ENCODE data around the gene MCMBP.

MCMBP gene, protein sequence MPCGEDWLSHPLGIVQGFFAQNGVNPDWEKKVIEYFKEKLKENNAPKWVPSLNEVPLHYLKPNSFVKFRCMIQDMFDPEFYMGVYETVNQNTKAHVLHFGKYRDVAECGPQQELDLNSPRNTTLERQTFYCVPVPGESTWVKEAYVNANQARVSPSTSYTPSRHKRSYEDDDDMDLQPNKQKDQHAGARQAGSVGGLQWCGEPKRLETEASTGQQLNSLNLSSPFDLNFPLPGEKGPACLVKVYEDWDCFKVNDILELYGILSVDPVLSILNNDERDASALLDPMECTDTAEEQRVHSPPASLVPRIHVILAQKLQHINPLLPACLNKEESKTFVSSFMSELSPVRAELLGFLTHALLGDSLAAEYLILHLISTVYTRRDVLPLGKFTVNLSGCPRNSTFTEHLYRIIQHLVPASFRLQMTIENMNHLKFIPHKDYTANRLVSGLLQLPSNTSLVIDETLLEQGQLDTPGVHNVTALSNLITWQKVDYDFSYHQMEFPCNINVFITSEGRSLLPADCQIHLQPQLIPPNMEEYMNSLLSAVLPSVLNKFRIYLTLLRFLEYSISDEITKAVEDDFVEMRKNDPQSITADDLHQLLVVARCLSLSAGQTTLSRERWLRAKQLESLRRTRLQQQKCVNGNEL

DNA sequence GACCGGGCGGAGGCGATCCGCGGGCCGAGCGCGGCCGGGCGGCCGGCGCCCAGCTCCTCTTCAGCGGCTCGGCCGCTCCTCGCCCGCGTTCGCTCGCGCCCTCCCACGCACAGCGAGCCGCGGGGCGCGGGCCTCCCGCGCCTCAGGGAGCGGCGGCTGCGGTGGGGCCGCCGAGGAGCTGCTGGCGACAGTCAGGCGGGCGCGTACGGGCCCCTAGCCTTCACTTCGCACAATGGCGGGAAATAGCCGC is at the start of gene MCMBP:
TSS of gene MCMBP (minus strand) at position 234 of the 250 bp plus-strand sequence. CDS start 259 bp downstream, outside the sequence.
- H3K36me3 ChIP-seq, result no peaks in the 10 kb centered on the region
- H3K27ac ChIP-seq, result peak within 1 kb of the TSS; percentile 83 to 85
- TF ChIP-seq, protein P1, sequence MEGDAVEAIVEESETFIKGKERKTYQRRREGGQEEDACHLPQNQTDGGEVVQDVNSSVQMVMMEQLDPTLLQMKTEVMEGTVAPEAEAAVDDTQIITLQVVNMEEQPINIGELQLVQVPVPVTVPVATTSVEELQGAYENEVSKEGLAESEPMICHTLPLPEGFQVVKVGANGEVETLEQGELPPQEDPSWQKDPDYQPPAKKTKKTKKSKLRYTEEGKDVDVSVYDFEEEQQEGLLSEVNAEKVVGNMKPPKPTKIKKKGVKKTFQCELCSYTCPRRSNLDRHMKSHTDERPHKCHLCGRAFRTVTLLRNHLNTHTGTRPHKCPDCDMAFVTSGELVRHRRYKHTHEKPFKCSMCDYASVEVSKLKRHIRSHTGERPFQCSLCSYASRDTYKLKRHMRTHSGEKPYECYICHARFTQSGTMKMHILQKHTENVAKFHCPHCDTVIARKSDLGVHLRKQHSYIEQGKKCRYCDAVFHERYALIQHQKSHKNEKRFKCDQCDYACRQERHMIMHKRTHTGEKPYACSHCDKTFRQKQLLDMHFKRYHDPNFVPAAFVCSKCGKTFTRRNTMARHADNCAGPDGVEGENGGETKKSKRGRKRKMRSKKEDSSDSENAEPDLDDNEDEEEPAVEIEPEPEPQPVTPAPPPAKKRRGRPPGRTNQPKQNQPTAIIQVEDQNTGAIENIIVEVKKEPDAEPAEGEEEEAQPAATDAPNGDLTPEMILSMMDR (IDR thresholded peaks at IDR 0.05), result no peak
- peaks cover 0 to 35% (median 27%) of the 10 kb centered on the region in 4 donors for H3K4me1 ChIP-seq
- no peaks in the 10 kb centered on the region for H3K9me3 ChIP-seq
- intact Hi-C loops (cut with DNase I; ENCODE audit: low total_unique reads), result no loop called here
- peak within 1 kb of the TSS; percentile 85 to 92 for H3K4me3 ChIP-seq
- DNase-seq, result no peak
- H3K27me3 ChIP-seq, result no peaks in the 10 kb centered on the region

DNA sequence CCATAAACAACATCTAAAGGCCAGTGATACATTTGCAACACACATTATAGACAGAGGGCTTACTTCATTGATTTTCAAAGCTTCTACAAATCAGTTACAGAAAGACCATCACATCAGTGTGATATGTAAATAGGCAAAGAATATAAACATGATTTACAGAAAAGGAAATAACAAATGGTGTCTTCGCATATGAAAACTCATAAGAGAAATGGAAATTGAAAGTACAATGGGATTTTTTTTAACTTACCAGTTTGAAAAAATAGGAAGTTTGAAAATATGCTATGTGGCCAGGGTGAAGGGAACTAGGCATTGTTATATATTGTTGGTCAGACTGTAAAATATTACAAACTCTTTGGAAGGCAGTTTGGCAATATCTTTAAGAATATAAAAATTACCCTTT is 47.2 kb upstream of the MCMBP start:
- no peak for DNase-seq
- Histone ChIP-seq H3K36me3 (peaks cover 78 to 100% (median 95%) of the 10 kb centered on the region in 3 donors), H3K27ac (no peak overlapping the region), H3K9me3 (no peaks in the 10 kb centered on the region), H3K27me3 (no peaks in the 10 kb centered on the region), H3K4me1 (no peaks in the 10 kb centered on the region), H3K4me3 (no peak overlapping the region)
- intact Hi-C loops (cut with DNase I; ENCODE audit: low total_unique reads), result no loop called here
- TF ChIP-seq, protein P1 (IDR thresholded peaks at IDR 0.05), result no peak

DNA sequence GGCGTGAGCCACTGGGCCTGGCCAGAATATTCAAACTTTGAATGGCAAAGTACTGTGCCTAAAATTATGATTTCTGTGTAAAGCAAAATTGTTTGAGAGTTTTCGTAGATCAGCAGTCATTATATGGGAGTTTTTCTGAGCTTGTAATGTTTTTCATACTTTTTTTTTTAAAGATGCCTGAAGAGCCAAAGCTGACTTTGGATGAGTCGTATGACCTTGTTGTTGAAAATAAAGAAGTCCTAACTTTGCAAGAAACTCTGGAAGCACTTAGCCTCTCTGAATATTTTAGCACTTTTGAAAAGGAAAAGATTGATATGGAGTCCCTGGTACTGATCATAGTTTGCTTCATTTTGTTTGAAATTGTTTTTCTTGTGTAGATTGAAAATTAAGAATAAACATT is 46.6 kb upstream of the MCMBP start:
- TF ChIP-seq, protein P1 (IDR thresholded peaks at IDR 0.05), result no peak
- Histone ChIP-seq H3K9me3 (no peaks in the 10 kb centered on the region), H3K36me3 (peaks cover 79 to 100% (median 92%) of the 10 kb centered on the region in 3 donors), H3K4me3 (no peak overlapping the region), H3K27ac (no peak overlapping the region), H3K4me1 (no peaks in the 10 kb centered on the region), H3K27me3 (no peaks in the 10 kb centered on the region)
- DNase-seq, result no peak
- intact Hi-C loops (cut with DNase I; ENCODE audit: low total_unique reads), result no loop called here

DNA sequence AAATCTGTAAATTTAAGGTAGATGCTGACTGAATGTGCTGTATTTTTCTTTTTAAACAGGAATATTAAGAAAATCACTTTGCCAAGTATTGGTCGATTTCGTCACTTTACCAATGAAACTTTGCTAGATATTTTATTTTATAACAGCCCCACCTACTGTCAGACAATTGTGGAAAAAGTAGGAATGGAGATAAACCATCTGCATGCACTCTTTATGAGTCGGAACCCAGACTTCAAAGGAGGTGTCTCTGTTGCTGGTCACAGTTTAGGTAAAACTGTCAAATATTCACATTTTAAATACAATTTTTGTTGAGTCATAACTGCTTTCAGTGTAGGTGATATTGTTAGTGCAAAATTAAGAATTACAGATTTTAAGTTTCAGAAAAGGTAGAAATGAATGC is 45.1 kb upstream of the MCMBP start:
- no peak for DNase-seq
- Histone ChIP-seq H3K27ac (no peak overlapping the region), H3K4me3 (no peak overlapping the region), H3K4me1 (no peaks in the 10 kb centered on the region), H3K27me3 (no peaks in the 10 kb centered on the region), H3K36me3 (peaks cover 94 to 100% (median 94%) of the 10 kb centered on the region in 3 donors), H3K9me3 (no peaks in the 10 kb centered on the region)
- TF ChIP-seq, protein P1 (IDR thresholded peaks at IDR 0.05), result no peak
- intact Hi-C loops (cut with DNase I; ENCODE audit: low total_unique reads), result no loop called here

DNA sequence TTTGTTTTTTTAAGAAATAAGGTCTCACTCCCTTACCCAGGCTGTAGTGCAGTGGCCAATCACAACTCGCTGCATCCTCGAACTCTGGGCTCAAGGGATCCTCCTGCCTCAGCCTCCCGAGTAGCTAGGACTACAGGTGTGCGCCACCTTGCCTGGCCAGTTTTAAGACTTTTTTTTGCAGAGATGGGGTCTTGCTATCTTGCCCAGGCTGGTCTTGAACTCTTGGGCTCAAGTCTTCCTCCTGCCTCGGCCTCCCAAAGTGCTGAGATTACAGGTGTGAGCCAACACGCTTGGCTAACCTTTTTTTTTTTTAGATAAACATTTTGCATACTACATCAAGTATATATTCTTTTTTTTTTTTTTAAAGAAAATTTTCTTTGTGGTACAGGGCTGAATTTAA is 38.0 kb upstream of the MCMBP start:
- intact Hi-C loops (cut with DNase I; ENCODE audit: low total_unique reads), result no loop called here
- H3K36me3 ChIP-seq, result peaks cover 62 to 96% (median 63%) of the 10 kb centered on the region in 3 donors
- no peaks in the 10 kb centered on the region for H3K27me3 ChIP-seq
- TF ChIP-seq, protein P1 (IDR thresholded peaks at IDR 0.05), result no peak
- DNase-seq, result no peak
- H3K4me1 ChIP-seq, result no peaks in the 10 kb centered on the region
- no peak overlapping the region for H3K27ac ChIP-seq
- no peaks in the 10 kb centered on the region for H3K9me3 ChIP-seq
- H3K4me3 ChIP-seq, result no peak overlapping the region

All from tibial artery (tissue), 4 donors.